ENCODE measurements around the gene FAM181A.

FAM181A gene

GRCh38 chr14:93926873-93927799, at the start of gene FAM181A:
Gene FAM181A, plus strand, starts transcription at chr14:93927344. Its CDS starts 942 bp downstream, at chr14:93928286.
- FAIRE-seq (no peak), DNase-seq (ENCODE audit: insufficient read length, low spot score) (no peak)
- TF ChIP-seq POLR2A (IDR thresholded peaks at IDR 0.05; ENCODE audit: low read depth, low read length): no peak

- no peak for TF ChIP-seq POLR2A (IDR thresholded peaks at IDR 0.05; ENCODE audit: low read depth, low read length)
- no peak for DNase-seq (ENCODE audit: insufficient read length, low spot score)
- FAIRE-seq: no peak
Measured at GRCh38 chr14:93878212-93878611, 48.9 kb upstream of the FAM181A start.

GRCh38 chr14:93878871-93879270, 48.3 kb upstream of the FAM181A start:
- no peak for FAIRE-seq
- DNase-seq (ENCODE audit: insufficient read length, low spot score): no peak
- TF ChIP-seq POLR2A (IDR thresholded peaks at IDR 0.05; ENCODE audit: low read depth, low read length): no peak

GRCh38 chr14:93879362-93879983, 47.7 kb upstream of the FAM181A start:
- no peak for FAIRE-seq
- DNase-seq (ENCODE audit: insufficient read length, low spot score): no peak
- no peak for TF ChIP-seq POLR2A (IDR thresholded peaks at IDR 0.05; ENCODE audit: low read depth, low read length)

GRCh38 chr14:93880021-93880820, 46.9 kb upstream of the FAM181A start:
- no peak for TF ChIP-seq POLR2A (IDR thresholded peaks at IDR 0.05; ENCODE audit: low read depth, low read length)
- no peak for FAIRE-seq
- no peak for DNase-seq (ENCODE audit: insufficient read length, low spot score)

GRCh38 chr14:93884950-93885349, 42.2 kb upstream of the FAM181A start:
- DNase-seq (ENCODE audit: insufficient read length, low spot score) (no peak), FAIRE-seq (no peak)
- no peak for TF ChIP-seq POLR2A (IDR thresholded peaks at IDR 0.05; ENCODE audit: low read depth, low read length)

GRCh38 chr14:93888995-93889394, 38.1 kb upstream of the FAM181A start:
- DNase-seq (ENCODE audit: insufficient read length, low spot score): no peak
- TF ChIP-seq POLR2A (IDR thresholded peaks at IDR 0.05; ENCODE audit: low read depth, low read length): no peak
- FAIRE-seq: no peak

- no peak for DNase-seq (ENCODE audit: insufficient read length, low spot score)
- no peak for FAIRE-seq
- TF ChIP-seq POLR2A (IDR thresholded peaks at IDR 0.05; ENCODE audit: low read depth, low read length): no peak
Measured at GRCh38 chr14:93889739-93890483, 37.2 kb upstream of the FAM181A start.

GRCh38 chr14:93891756-93892504, 35.2 kb upstream of the FAM181A start:
- no peak for FAIRE-seq
- no peak for TF ChIP-seq POLR2A (IDR thresholded peaks at IDR 0.05; ENCODE audit: low read depth, low read length)
- no peak for DNase-seq (ENCODE audit: insufficient read length, low spot score)

GRCh38 chr14:93892505-93892839, 34.7 kb upstream of the FAM181A start:
- TF ChIP-seq POLR2A (IDR thresholded peaks at IDR 0.05; ENCODE audit: low read depth, low read length): no peak
- DNase-seq (ENCODE audit: insufficient read length, low spot score): no peak
- no peak for FAIRE-seq

- FAIRE-seq: no peak
- DNase-seq (ENCODE audit: insufficient read length, low spot score): peak; percentile 64
- no peak for TF ChIP-seq POLR2A (IDR thresholded peaks at IDR 0.05; ENCODE audit: low read depth, low read length)
Measured at GRCh38 chr14:93892923-93893558, 34.1 kb upstream of the FAM181A start.

- FAIRE-seq: no peak
- no peak for TF ChIP-seq POLR2A (IDR thresholded peaks at IDR 0.05; ENCODE audit: low read depth, low read length)
- DNase-seq (ENCODE audit: insufficient read length, low spot score): no peak
Measured at GRCh38 chr14:93893661-93894261, 33.4 kb upstream of the FAM181A start.

Data from H54 (cell line).